Keratinocyte (primary cell): ENCODE data around the gene ITIH4. TPM values are rescaled to one million over a fixed set of nuclear protein-coding genes. Genes with fewer than 3 reads are reported as not detected.

Experiments
- DNase-seq: peaks from one replicate; pipeline ENCODE4 v3.0.0-alpha.2; 2011; ENCODE audit warnings: low read depth, missing footprints, low spot score
- FAIRE-seq: peaks from 2 replicates; lab custom pipeline; 2011; peaks lifted over from hg19 to GRCh38; lab: Jason Lieb, UNC
- H2AFZ ChIP-seq: 2 replicates; pipeline ENCODE4 v1.6.0; 2012; ENCODE audit warnings: low read length, control low read depth, inconsistent platforms; ENCODE audit not compliant: control insufficient read depth
- H3K27ac ChIP-seq: 2 replicates; pipeline ENCODE4 v1.5.1; 2011; ENCODE audit warnings: low read length; ENCODE audit not compliant: control insufficient read depth, insufficient read depth
- H3K27me3 ChIP-seq: 3 replicates; pipeline ENCODE4 v1.6.0; 2011; ENCODE audit warnings: low read length; ENCODE audit not compliant: control insufficient read depth, insufficient read depth; ENCODE audit errors: extremely low read depth
- H3K36me3 ChIP-seq, 2 experiments: 2 replicates in 1 of 2; 3 replicates in 1 of 2; pipeline ENCODE4 v1.5.1; 2011; ENCODE audit warnings: low read length in 2 of 2, mild to moderate bottlenecking in 1 of 2; ENCODE audit not compliant: control insufficient read depth in 2 of 2, insufficient read depth in 2 of 2; ENCODE audit errors: extremely low read depth in 1 of 2
- H3K4me1 ChIP-seq: 3 replicates; pipeline ENCODE4 v1.5.1; 2011; ENCODE audit warnings: low read length; ENCODE audit not compliant: control insufficient read depth, insufficient read depth; ENCODE audit errors: extremely low read depth
- H3K4me2 ChIP-seq: 3 replicates; pipeline ENCODE4 v1.6.0; 2011; ENCODE audit warnings: low read depth, low read length; ENCODE audit not compliant: control insufficient read depth, insufficient read depth; ENCODE audit errors: extremely low read depth
- H3K4me3 ChIP-seq, 3 experiments: fragments of 200-600 bp in 1 of 3; sonication (generic) in 1 of 3; 2 replicates in 2 of 3; 3 replicates in 1 of 3; pipeline ENCODE4 v1.5.1; 2011 to 2016; ENCODE audit warnings: low read length in 3 of 3, mild to moderate bottlenecking in 3 of 3, control low read depth in 2 of 3, inconsistent platforms in 1 of 3, low read depth in 1 of 3, mixed read lengths in 1 of 3, mixed run types in 1 of 3, moderate library complexity in 1 of 3; ENCODE audit not compliant: control insufficient read depth in 2 of 3, insufficient read depth in 2 of 3; ENCODE audit errors: extremely low read depth in 1 of 3
- H3K79me2 ChIP-seq: 2 replicates; pipeline ENCODE4 v1.6.0; 2012; ENCODE audit warnings: low read length; ENCODE audit not compliant: control insufficient read depth, insufficient read depth
- H3K9ac ChIP-seq: 3 replicates; pipeline ENCODE4 v1.6.0; 2011; ENCODE audit warnings: low read length; ENCODE audit not compliant: control insufficient read depth, insufficient read depth; ENCODE audit errors: extremely low read depth
- H3K9me1 ChIP-seq: 3 replicates; pipeline ENCODE4 v1.6.0; 2011; ENCODE audit warnings: low read length; ENCODE audit not compliant: control insufficient read depth, insufficient read depth; ENCODE audit errors: extremely low read depth
- H3K9me3 ChIP-seq: 2 replicates; pipeline ENCODE4 v1.5.1; 2012; ENCODE audit warnings: low read depth, low read length; ENCODE audit not compliant: control insufficient read depth
- H4K20me1 ChIP-seq: 3 replicates; pipeline ENCODE4 v1.6.0; 2011; ENCODE audit warnings: low read length; ENCODE audit not compliant: control insufficient read depth, insufficient read depth; ENCODE audit errors: extremely low read depth
- EZH2 ChIP-seq: IDR thresholded peaks from one replicate; pipeline ENCODE4 v1.6.1; 2012; ENCODE audit warnings: inconsistent platforms, mild to moderate bottlenecking, low read length, moderate library complexity
- dilution Hi-C: fragments of 300-500 bp; cut with MboI; formaldehyde crosslinking; loops from one replicate; pipeline ENCODE4 v1.7.0; 2020; ENCODE audit warnings: low sequenced_read_pairs; ENCODE audit not compliant: extremely low pct_ligation_motif_present
- polyA plus RNA-seq, 5 experiments: library from polyadenylated mRNA; depleted of rRNA in 3 of 5; stranded (reverse) in 3 of 5; stranded (forward) in 1 of 5; unstranded in 1 of 5; fragments of >200 nt; gene quantifications; 1 replicate in 1 of 5; 2 replicates in 3 of 5; 3 replicates in 1 of 5; pipeline versions ENCODE4 v1.2.1 to v1.2.3, GENCODE V29; 2011 to 2012; ENCODE audit warnings: missing spikeins in 2 of 5, low read depth in 1 of 5, low replicate concordance in 1 of 5
- TF ChIP-seq, protein P1 (sequence below), 3 experiments: IDR thresholded peaks in 1 of 3; conservative IDR thresholded peaks in 1 of 3; optimal IDR thresholded peaks in 1 of 3; 2 replicates in 2 of 3; 3 replicates in 1 of 3; pipeline versions ENCODE3 to v1.5.1; 2011; ENCODE audit warnings: low read length in 3 of 3, mild to moderate bottlenecking in 3 of 3, moderate library complexity in 2 of 3, control low read depth in 1 of 3, inconsistent platforms in 1 of 3; ENCODE audit not compliant: insufficient read depth in 2 of 3; ENCODE audit errors: extremely low read depth in 1 of 3

ITIH4 gene
- polyA plus RNA-seq, 1 donor (not counting 4 experiments of a cell fraction or from before 2014, with no cell fraction given), result 1.4 TPM

- no peak for FAIRE-seq
- TF ChIP-seq, protein P1, sequence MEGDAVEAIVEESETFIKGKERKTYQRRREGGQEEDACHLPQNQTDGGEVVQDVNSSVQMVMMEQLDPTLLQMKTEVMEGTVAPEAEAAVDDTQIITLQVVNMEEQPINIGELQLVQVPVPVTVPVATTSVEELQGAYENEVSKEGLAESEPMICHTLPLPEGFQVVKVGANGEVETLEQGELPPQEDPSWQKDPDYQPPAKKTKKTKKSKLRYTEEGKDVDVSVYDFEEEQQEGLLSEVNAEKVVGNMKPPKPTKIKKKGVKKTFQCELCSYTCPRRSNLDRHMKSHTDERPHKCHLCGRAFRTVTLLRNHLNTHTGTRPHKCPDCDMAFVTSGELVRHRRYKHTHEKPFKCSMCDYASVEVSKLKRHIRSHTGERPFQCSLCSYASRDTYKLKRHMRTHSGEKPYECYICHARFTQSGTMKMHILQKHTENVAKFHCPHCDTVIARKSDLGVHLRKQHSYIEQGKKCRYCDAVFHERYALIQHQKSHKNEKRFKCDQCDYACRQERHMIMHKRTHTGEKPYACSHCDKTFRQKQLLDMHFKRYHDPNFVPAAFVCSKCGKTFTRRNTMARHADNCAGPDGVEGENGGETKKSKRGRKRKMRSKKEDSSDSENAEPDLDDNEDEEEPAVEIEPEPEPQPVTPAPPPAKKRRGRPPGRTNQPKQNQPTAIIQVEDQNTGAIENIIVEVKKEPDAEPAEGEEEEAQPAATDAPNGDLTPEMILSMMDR (optimal IDR thresholded peaks at IDR 0.05 in 1 of 3, IDR thresholded peaks at IDR 0.05 in 1 of 3, conservative IDR thresholded peaks at IDR 0.05 in 1 of 3; ENCODE audit: extremely low read depth in 1 of 3, insufficient read depth in 2 of 3, low read length in 3 of 3), result no peak
- no peak for TF ChIP-seq EZH2
- dilution Hi-C loops, result no loop called here
- no peaks in the 10 kb centered on the region for H3K9me1 ChIP-seq
- DNase-seq, result no peak
- no peak overlapping the region for H3K27ac ChIP-seq
- H2AFZ ChIP-seq, result no peak overlapping the region
- H3K4me2 ChIP-seq, result no peak overlapping the region
- H3K9ac ChIP-seq, result no peak overlapping the region
- H3K9me3 ChIP-seq, result no peaks in the 10 kb centered on the region
- no peak overlapping the region for H3K4me3 ChIP-seq
- peaks cover 0 to 6% of the 10 kb centered on the region in 2 experiments for H3K36me3 ChIP-seq
- H3K4me1 ChIP-seq, result no peaks in the 10 kb centered on the region
- no peaks in the 10 kb centered on the region for H3K27me3 ChIP-seq
- no peaks in the 10 kb centered on the region for H3K79me2 ChIP-seq
- no peaks in the 10 kb centered on the region for H4K20me1 ChIP-seq
Measured at GRCh38 chr3:52841981-52842340, 11.5 kb upstream of the ITIH4 start.

DNA sequence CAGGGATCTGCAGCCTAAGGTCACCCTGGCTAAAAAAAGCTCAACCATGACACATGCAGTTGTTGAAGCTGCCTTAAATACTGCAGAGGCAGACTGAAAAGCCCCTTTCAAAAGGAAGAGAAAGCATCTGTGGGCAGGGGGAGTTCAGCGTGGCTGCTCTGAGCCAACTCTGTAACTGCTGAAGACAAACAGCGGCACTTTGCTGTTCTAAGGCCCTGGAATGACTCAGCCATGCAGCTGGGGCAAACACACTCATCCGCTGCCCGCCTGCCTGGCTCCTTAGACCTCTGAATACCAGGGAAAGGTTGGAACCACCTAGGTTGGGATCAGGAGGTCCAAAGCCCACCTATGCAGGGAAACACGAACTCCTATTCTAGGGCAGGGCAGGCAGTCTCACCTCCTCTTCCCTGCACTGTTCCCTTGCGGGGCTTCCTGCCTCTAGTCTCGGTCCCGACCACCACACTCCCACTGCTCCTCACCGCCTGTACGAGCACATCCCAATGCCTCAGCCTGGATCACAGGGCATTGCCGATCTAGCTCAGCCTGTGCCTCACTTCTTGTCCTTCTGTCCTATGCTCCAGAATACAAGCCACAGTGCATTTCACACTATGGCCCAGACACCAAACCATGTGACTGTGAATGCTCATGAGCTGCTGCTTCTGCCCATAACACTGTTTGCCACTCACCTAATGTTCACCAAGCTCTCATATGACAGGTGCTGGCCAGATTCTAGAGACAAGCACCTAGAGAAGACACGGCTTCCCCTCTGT is 10.9 kb upstream of the ITIH4 start:
- Histone ChIP-seq H3K9ac (no peak overlapping the region), H3K27ac (no peak overlapping the region), H3K4me1 (no peaks in the 10 kb centered on the region), H2AFZ (no peak overlapping the region), H3K79me2 (no peaks in the 10 kb centered on the region), H3K9me3 (no peaks in the 10 kb centered on the region), H3K4me3 (no peak overlapping the region), H3K36me3 (peaks cover 0 to 6% of the 10 kb centered on the region in 2 experiments), H3K4me2 (no peak overlapping the region), H3K27me3 (no peaks in the 10 kb centered on the region), H4K20me1 (no peaks in the 10 kb centered on the region), H3K9me1 (no peaks in the 10 kb centered on the region)
- TF ChIP-seq EZH2, result no peak
- TF ChIP-seq, protein P1 (optimal IDR thresholded peaks at IDR 0.05 in 1 of 3, IDR thresholded peaks at IDR 0.05 in 1 of 3, conservative IDR thresholded peaks at IDR 0.05 in 1 of 3; ENCODE audit: extremely low read depth in 1 of 3, insufficient read depth in 2 of 3, low read length in 3 of 3), result no peak
- no peak for FAIRE-seq
- dilution Hi-C loops, result no loop called here
- DNase-seq, result no peak
